Astrocyte (in vitro differentiated cells and primary cell): ENCODE data around the gene AK8. TPM values are rescaled to one million over a fixed set of nuclear protein-coding genes. Genes with fewer than 3 reads are reported as not detected.

Experiments used
- DNase-seq: peaks from one replicate; pipeline ENCODE4 v3.0.0-alpha.2; 2010; ENCODE audit warnings: low read depth
- FAIRE-seq: peaks from 2 replicates; lab custom pipeline; 2011; peaks lifted over from hg19 to GRCh38; lab: Jason Lieb, UNC
- H2AFZ ChIP-seq: 2 replicates; pipeline ENCODE4 v1.6.0; 2012; ENCODE audit warnings: low read depth, low read length, inconsistent platforms
- H3K27ac ChIP-seq: 2 replicates; pipeline ENCODE4 v1.5.1; 2011; ENCODE audit warnings: low read depth, low read length, inconsistent platforms
- H3K27me3 ChIP-seq: 2 replicates; pipeline ENCODE4 v1.6.0; 2011; ENCODE audit warnings: low read length, inconsistent platforms; ENCODE audit not compliant: insufficient read depth
- H3K36me3 ChIP-seq: 2 replicates; pipeline ENCODE4 v1.5.1; 2011; ENCODE audit warnings: low read length, inconsistent platforms; ENCODE audit not compliant: insufficient read depth
- H3K4me1 ChIP-seq: 2 replicates; pipeline ENCODE4 v1.5.1; 2011; ENCODE audit warnings: low read length, inconsistent platforms; ENCODE audit not compliant: insufficient read depth
- H3K4me2 ChIP-seq: 2 replicates; pipeline ENCODE4 v1.6.0; 2012; ENCODE audit warnings: low read length, inconsistent platforms
- H3K4me3 ChIP-seq: 2 replicates; pipeline ENCODE4 v1.5.1; 2011; ENCODE audit warnings: low read depth, mild to moderate bottlenecking, low read length, inconsistent platforms; ENCODE audit not compliant: insufficient read depth
- H3K79me2 ChIP-seq: 2 replicates; pipeline ENCODE4 v1.6.0; 2012; ENCODE audit warnings: mild to moderate bottlenecking, low read length, inconsistent platforms; ENCODE audit not compliant: insufficient read depth
- H3K9ac ChIP-seq: 2 replicates; pipeline ENCODE4 v1.6.0; 2012; ENCODE audit warnings: mild to moderate bottlenecking, low read length, inconsistent platforms
- H3K9me3 ChIP-seq: 2 replicates; pipeline ENCODE4 v1.5.1; 2012; ENCODE audit warnings: low read depth, mild to moderate bottlenecking, low read length, inconsistent platforms; ENCODE audit not compliant: insufficient read depth
- H4K20me1 ChIP-seq: 2 replicates; pipeline ENCODE4 v1.6.0; 2012; ENCODE audit warnings: low read length, inconsistent platforms; ENCODE audit not compliant: insufficient read depth
- H3K27ac Mint-ChIP-seq: one replicate; pipeline ENCODE4 v1.8.0; 2021; ENCODE audit warnings: mild to moderate bottlenecking, mixed read lengths; ENCODE audit not compliant: unreplicated experiment
- H3K27me3 Mint-ChIP-seq: one replicate; pipeline ENCODE4 v1.8.0; 2021; ENCODE audit warnings: low read depth, mixed read lengths; ENCODE audit not compliant: unreplicated experiment
- H3K36me3 Mint-ChIP-seq: one replicate; pipeline ENCODE4 v1.8.0; 2021; ENCODE audit warnings: low read depth, mixed read lengths; ENCODE audit not compliant: unreplicated experiment
- H3K4me1 Mint-ChIP-seq: one replicate; pipeline ENCODE4 v1.8.0; 2021; ENCODE audit warnings: low read depth, mixed read lengths; ENCODE audit not compliant: unreplicated experiment
- H3K4me3 Mint-ChIP-seq: one replicate; pipeline ENCODE4 v1.8.0; 2021; ENCODE audit warnings: mild to moderate bottlenecking, moderate library complexity, mixed read lengths; ENCODE audit not compliant: unreplicated experiment
- H3K9me3 Mint-ChIP-seq: one replicate; pipeline ENCODE4 v1.8.0; 2021; ENCODE audit warnings: mild to moderate bottlenecking, mixed read lengths; ENCODE audit not compliant: unreplicated experiment
- EZH2 ChIP-seq: IDR thresholded peaks from 2 replicates; pipeline ENCODE4 v1.6.1; 2012; ENCODE audit warnings: mild to moderate bottlenecking, low read length, inconsistent platforms; ENCODE audit not compliant: insufficient read depth
- total RNA-seq: library from RNA; stranded (reverse); gene quantifications from 2 replicates; pipeline ENCODE4 v1.2.1, GENCODE V29; 2021
- TF ChIP-seq, protein P1 (sequence below): IDR thresholded peaks from 2 replicates; pipeline ENCODE4 v1.5.1; 2011; ENCODE audit warnings: low read depth, mild to moderate bottlenecking, inconsistent platforms, low read length, moderate library complexity; ENCODE audit not compliant: insufficient read depth

The AK8 gene
- total RNA-seq, 1 donor from 2014 or later: 0.27 TPM

- no peak overlapping the region for H3K4me2 ChIP-seq
- H3K9me3 ChIP-seq: no peaks in the 10 kb centered on the region
- H4K20me1 ChIP-seq: no peaks in the 10 kb centered on the region
- H3K4me1 ChIP-seq: no peaks in the 10 kb centered on the region
- peaks cover 29% of the 10 kb centered on the region for H3K36me3 Mint-ChIP-seq
- no peak overlapping the region for H2AFZ ChIP-seq
- no peak overlapping the region for H3K4me3 Mint-ChIP-seq
- DNase-seq (no peak), FAIRE-seq (no peak)
- no peaks in the 10 kb centered on the region for H3K27me3 ChIP-seq
- H3K27ac Mint-ChIP-seq: no peak overlapping the region
- no peaks in the 10 kb centered on the region for H3K4me1 Mint-ChIP-seq
- peaks cover 22% of the 10 kb centered on the region for H3K36me3 ChIP-seq
- H3K27me3 Mint-ChIP-seq: no peaks in the 10 kb centered on the region
- TF ChIP-seq, protein P1, sequence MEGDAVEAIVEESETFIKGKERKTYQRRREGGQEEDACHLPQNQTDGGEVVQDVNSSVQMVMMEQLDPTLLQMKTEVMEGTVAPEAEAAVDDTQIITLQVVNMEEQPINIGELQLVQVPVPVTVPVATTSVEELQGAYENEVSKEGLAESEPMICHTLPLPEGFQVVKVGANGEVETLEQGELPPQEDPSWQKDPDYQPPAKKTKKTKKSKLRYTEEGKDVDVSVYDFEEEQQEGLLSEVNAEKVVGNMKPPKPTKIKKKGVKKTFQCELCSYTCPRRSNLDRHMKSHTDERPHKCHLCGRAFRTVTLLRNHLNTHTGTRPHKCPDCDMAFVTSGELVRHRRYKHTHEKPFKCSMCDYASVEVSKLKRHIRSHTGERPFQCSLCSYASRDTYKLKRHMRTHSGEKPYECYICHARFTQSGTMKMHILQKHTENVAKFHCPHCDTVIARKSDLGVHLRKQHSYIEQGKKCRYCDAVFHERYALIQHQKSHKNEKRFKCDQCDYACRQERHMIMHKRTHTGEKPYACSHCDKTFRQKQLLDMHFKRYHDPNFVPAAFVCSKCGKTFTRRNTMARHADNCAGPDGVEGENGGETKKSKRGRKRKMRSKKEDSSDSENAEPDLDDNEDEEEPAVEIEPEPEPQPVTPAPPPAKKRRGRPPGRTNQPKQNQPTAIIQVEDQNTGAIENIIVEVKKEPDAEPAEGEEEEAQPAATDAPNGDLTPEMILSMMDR: no peak
- no peak for TF ChIP-seq EZH2
- H3K9me3 Mint-ChIP-seq: no peaks in the 10 kb centered on the region
- H3K79me2 ChIP-seq: no peaks in the 10 kb centered on the region
- H3K9ac ChIP-seq: no peak overlapping the region
- no peak overlapping the region for H3K27ac ChIP-seq
- H3K4me3 ChIP-seq: no peak overlapping the region
Observed at GRCh38 chr9:132892400-132892799, 14.3 kb upstream of the AK8 start.

- no peak for TF ChIP-seq EZH2
- TF ChIP-seq, protein P1: no peak
- H3K9ac ChIP-seq: no peak overlapping the region
- no peak for FAIRE-seq
Observed at GRCh38 chr9:132888151-132888550, 10.1 kb upstream of the AK8 start.

GRCh38 chr9:132887181-132888120 is 9.4 kb upstream of the AK8 start:
- no peak for TF ChIP-seq EZH2
- TF ChIP-seq, protein P1: no peak
- no peaks in the 10 kb centered on the region for H3K9me3 ChIP-seq
- Mint-ChIP-seq H3K4me3 (no peak overlapping the region), H3K27ac (no peak overlapping the region), H3K4me1 (peaks cover 3% of the 10 kb centered on the region), H3K27me3 (peaks cover 3% of the 10 kb centered on the region), H3K9me3 (no peaks in the 10 kb centered on the region), H3K36me3 (peaks cover 10% of the 10 kb centered on the region)
- no peaks in the 10 kb centered on the region for H3K4me1 ChIP-seq
- no peaks in the 10 kb centered on the region for H3K27me3 ChIP-seq
- H3K27ac ChIP-seq: no peak overlapping the region
- FAIRE-seq: no peak
- no peak overlapping the region for H3K4me2 ChIP-seq
- H3K9ac ChIP-seq: no peak overlapping the region
- no peaks in the 10 kb centered on the region for H3K36me3 ChIP-seq
- no peak overlapping the region for H3K4me3 ChIP-seq
- no peaks in the 10 kb centered on the region for H3K79me2 ChIP-seq
- DNase-seq: no peak
- no peak overlapping the region for H2AFZ ChIP-seq
- H4K20me1 ChIP-seq: no peaks in the 10 kb centered on the region

More at GRCh38 chr9:132888151-132888550, 10.1 kb upstream of the AK8 start:
- H3K79me2 ChIP-seq: no peaks in the 10 kb centered on the region
- no peak overlapping the region for H3K4me2 ChIP-seq
- Mint-ChIP-seq H3K36me3 (peaks cover 10% of the 10 kb centered on the region), H3K4me3 (no peak overlapping the region), H3K27me3 (peaks cover 3% of the 10 kb centered on the region), H3K4me1 (no peaks in the 10 kb centered on the region), H3K9me3 (no peaks in the 10 kb centered on the region), H3K27ac (no peak overlapping the region)
- no peaks in the 10 kb centered on the region for H3K27me3 ChIP-seq
- H2AFZ ChIP-seq: no peak overlapping the region
- no peak overlapping the region for H3K4me3 ChIP-seq
- H3K36me3 ChIP-seq: no peaks in the 10 kb centered on the region
- no peaks in the 10 kb centered on the region for H3K9me3 ChIP-seq
- DNase-seq: no peak
- H3K4me1 ChIP-seq: no peaks in the 10 kb centered on the region
- no peak overlapping the region for H3K27ac ChIP-seq
- no peaks in the 10 kb centered on the region for H4K20me1 ChIP-seq
